PC-9 (cell line): Measurements from ENCODE around the gene AP3S1. TPM values are rescaled to one million over a fixed set of nuclear protein-coding genes. Genes with fewer than 3 reads are reported as not detected.

Experiments used
- BruUV-seq: library from RNA; stranded (reverse); fragments of 400-500 nt; replicated peaks from 2 replicates; lab custom pipeline; 2021; lab: Mats Ljungman, UMichigan
- CTCF ChIA-PET: fragments of 300-600 bp; sonication (Branson Sonifier 250); formaldehyde crosslinking; loops from one replicate; lab custom pipeline; 2022; ENCODE audit warnings: antibody characterized with exemption; lab: Charles Lee
- POLR2A ChIA-PET: fragments of 300-600 bp; sonication (Branson Sonifier 250); formaldehyde crosslinking; loops from one replicate; lab custom pipeline; 2022; ENCODE audit warnings: antibody characterized with exemption; ENCODE audit not compliant: unreplicated experiment; lab: Charles Lee
- DNase-seq, 2 experiments: peaks; one replicate each; pipeline versions ENCODE4 v3.0.0 to v3.0.0-alpha.2; 2015 to 2022; ENCODE audit warnings: mixed read lengths in 1 of 2
- H2AFZ ChIP-seq: fragments of 200-600 bp; sonication (generic); 2 replicates; pipeline ENCODE4 v1.8.1; 2017; ENCODE audit warnings: antibody characterized with exemption
- H3F3A ChIP-seq: fragments of 200-600 bp; sonication (generic); 2 replicates; pipeline ENCODE4 v1.8.1; 2017; ENCODE audit warnings: antibody characterized with exemption, mild to moderate bottlenecking, low read depth; ENCODE audit not compliant: insufficient read depth
- H3K27ac ChIP-seq: fragments of 200-600 bp; sonication (generic); 2 replicates; pipeline ENCODE4 v1.6.1; 2016; ENCODE audit warnings: mixed run types
- H3K27me3 ChIP-seq: fragments of 200-600 bp; sonication (generic); 2 replicates; pipeline ENCODE4 v1.6.1; 2016; ENCODE audit warnings: low read depth, mixed run types; ENCODE audit not compliant: insufficient read depth
- H3K36me3 ChIP-seq: fragments of 200-600 bp; sonication (generic); 2 replicates; pipeline ENCODE4 v1.6.1; 2016; ENCODE audit warnings: low read depth, mixed run types
- H3K4me1 ChIP-seq: fragments of 200-600 bp; sonication (generic); replicated peaks from 2 replicates; pipeline ENCODE4 v1.6.1; 2016; ENCODE audit warnings: mixed run types; ENCODE audit not compliant: insufficient read depth
- H3K4me2 ChIP-seq: fragments of 200-600 bp; sonication (generic); 2 replicates; pipeline ENCODE4 v1.6.1; 2017; ENCODE audit warnings: mixed run types
- H3K4me3 ChIP-seq: fragments of 200-600 bp; sonication (generic); 2 replicates; pipeline ENCODE4 v1.6.1; 2016; ENCODE audit warnings: mixed run types
- H3K79me2 ChIP-seq: fragments of 200-600 bp; sonication (generic); 2 replicates; pipeline ENCODE4 v1.6.1; 2017; ENCODE audit warnings: low read depth, mixed run types
- H3K9me2 ChIP-seq: fragments of 200-600 bp; sonication (generic); 2 replicates; pipeline ENCODE4 v1.8.1; 2017; ENCODE audit warnings: mild to moderate bottlenecking; ENCODE audit not compliant: insufficient read depth
- H3K9me3 ChIP-seq: fragments of 200-600 bp; sonication (generic); 2 replicates; pipeline ENCODE4 v1.8.1; 2016; ENCODE audit warnings: low read depth; ENCODE audit not compliant: insufficient read depth
- H4K20me1 ChIP-seq: fragments of 200-600 bp; sonication (generic); 2 replicates; pipeline ENCODE4 v1.8.1; 2017; ENCODE audit not compliant: insufficient read depth
- CTCF ChIP-seq: fragments of 200-600 bp; sonication (generic); conservative IDR thresholded peaks from 2 replicates; pipeline ENCODE4 v1.6.1; 2017; ENCODE audit warnings: mixed run types, antibody characterized with exemption, mild to moderate bottlenecking, moderate library complexity
- EZH2 ChIP-seq: fragments of 200-600 bp; sonication (generic); IDR thresholded peaks from 2 replicates; pipeline ENCODE4 v1.8.0; 2017; ENCODE audit warnings: antibody characterized with exemption, low read depth
- intact Hi-C: fragments of 100-400 bp; cut with micrococcal nuclease; formaldehyde crosslinking; loops from one replicate; pipeline ENCODE4 v1.10.0; 2022; ENCODE audit not compliant: unreplicated experiment
- total RNA-seq: library from RNA; stranded (reverse); gene quantifications from 2 replicates; pipeline ENCODE4 v1.2.3, GENCODE V29; 2021

Gene AP3S1
- total RNA-seq, 1 experiment from 2014 or later: 49.1 TPM

GRCh38 chr5:115854139-115854538 is 12.4 kb downstream of the AP3S1 start:
- intact Hi-C loops: no loop called here
- H3K9me2 ChIP-seq: no peaks in the 10 kb centered on the region
- no peak for DNase-seq
- H4K20me1 ChIP-seq: no peaks in the 10 kb centered on the region; the same call in 1 of the 2 replicates
- H3K4me3 ChIP-seq: no peak overlapping the region
- peaks cover 14% of the 10 kb centered on the region; the same call in 1 of the 2 replicates for H3F3A ChIP-seq
- H3K27ac ChIP-seq: no peak overlapping the region
- TF ChIP-seq EZH2: no peak
- TF ChIP-seq CTCF: no peak
- H3K4me1 ChIP-seq: peaks cover 26% of the 10 kb centered on the region
- peaks cover 3% of the 10 kb centered on the region; the same call in 1 of the 2 replicates for H3K79me2 ChIP-seq
- H3K36me3 ChIP-seq: no peaks in the 10 kb centered on the region
- no peak overlapping the region for H3K4me2 ChIP-seq
- no peaks in the 10 kb centered on the region for H3K27me3 ChIP-seq
- no TSS peak for BruUV-seq
- ChIA-PET CTCF (no interaction called here), POLR2A (no interaction called here)
- H2AFZ ChIP-seq: no peak overlapping the region
- no peaks in the 10 kb centered on the region for H3K9me3 ChIP-seq

GRCh38 chr5:115855959-115856358 is 14.2 kb downstream of the AP3S1 start:
- TF ChIP-seq CTCF (no peak), EZH2 (no peak)
- Histone ChIP-seq H2AFZ (no peak overlapping the region), H3K9me3 (no peaks in the 10 kb centered on the region), H3K79me2 (peaks cover 5% of the 10 kb centered on the region; the same call in 1 of the 2 replicates), H3K36me3 (no peaks in the 10 kb centered on the region), H3F3A (peaks cover 14% of the 10 kb centered on the region; the same call in 1 of the 2 replicates), H3K27ac (no peak overlapping the region), H3K4me2 (no peak overlapping the region), H4K20me1 (no peaks in the 10 kb centered on the region; the same call in none of the 2 replicates), H3K4me3 (no peak overlapping the region), H3K9me2 (no peaks in the 10 kb centered on the region), H3K27me3 (no peaks in the 10 kb centered on the region), H3K4me1 (peaks cover 26% of the 10 kb centered on the region)
- no TSS peak for BruUV-seq
- DNase-seq: no peak
- POLR2A ChIA-PET: no interaction called here
- intact Hi-C loops: no loop called here
- CTCF ChIA-PET: interaction anchor here (0.7 kb wide), 1 partner anchor 252 kb away, joined by 3 read pairs; no protein-coding TSS in a partner anchor

- H3K9me3 ChIP-seq: no peaks in the 10 kb centered on the region
- POLR2A ChIA-PET: no interaction called here
Observed at GRCh38 chr5:115857057-115857479, 15.3 kb downstream of the AP3S1 start.

More at GRCh38 chr5:115857057-115857479, 15.3 kb downstream of the AP3S1 start:
- CTCF ChIA-PET: no interaction called here
- no peaks in the 10 kb centered on the region for H3K9me2 ChIP-seq
- no peaks in the 10 kb centered on the region for H3K36me3 ChIP-seq
- H3K27me3 ChIP-seq: no peaks in the 10 kb centered on the region
- no peak overlapping the region for H2AFZ ChIP-seq
- H4K20me1 ChIP-seq: no peaks in the 10 kb centered on the region; the same call in none of the 2 replicates
- peaks cover 14% of the 10 kb centered on the region; the same call in 1 of the 2 replicates for H3F3A ChIP-seq
- DNase-seq: no peak
- peaks cover 26% of the 10 kb centered on the region for H3K4me1 ChIP-seq
- peak overlapping the region; percentile 49 for H3K4me2 ChIP-seq
- intact Hi-C loops: no loop called here
- no TSS peak for BruUV-seq
- no peak overlapping the region for H3K4me3 ChIP-seq
- no peak for TF ChIP-seq CTCF
- no peak for TF ChIP-seq EZH2
- H3K27ac ChIP-seq: peak overlapping the region; percentile 51
- H3K79me2 ChIP-seq: peaks cover 5% of the 10 kb centered on the region; the same call in 1 of the 2 replicates
